SK-N-DZ (cell line): ENCODE results near the gene HOXA9.

Experiments
- DNase-seq: peaks from one replicate; pipeline ENCODE4 v3.0.0-alpha.2; 2015; ENCODE audit warnings: low spot score

Gene HOXA9

DNA sequence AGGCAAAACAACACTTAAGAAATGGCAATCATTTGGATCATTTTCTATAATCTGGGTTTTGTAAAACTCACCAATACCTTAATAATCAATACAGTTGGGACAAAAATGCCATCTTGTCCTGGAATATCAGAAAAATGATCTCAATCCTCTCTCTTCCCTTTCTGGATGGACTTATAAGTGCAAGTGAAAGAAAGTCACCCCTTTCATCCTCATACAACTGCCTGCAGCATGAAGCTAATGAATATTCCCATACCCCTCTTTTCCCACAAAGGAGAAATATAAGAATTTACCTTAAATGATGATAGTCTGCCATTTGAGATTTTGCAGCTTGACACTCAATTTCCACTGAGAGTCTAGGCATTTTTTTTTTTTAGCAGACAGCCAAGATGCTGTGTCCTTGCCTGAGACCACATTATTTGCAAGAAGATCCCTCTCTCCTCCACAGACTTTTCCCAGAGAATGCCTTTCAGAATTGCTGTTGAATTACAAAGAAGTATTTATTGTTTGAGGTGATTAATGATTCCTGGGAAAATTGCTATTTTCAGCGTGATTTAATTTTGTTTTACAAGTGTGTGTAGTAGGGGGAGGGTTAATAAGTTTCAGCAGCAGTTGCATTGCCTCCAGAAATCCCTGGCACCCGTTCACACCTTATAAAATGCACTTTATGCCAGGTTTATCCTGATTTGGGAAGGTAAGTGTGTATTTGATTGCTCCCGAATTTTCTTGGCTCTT lies 38.6 kb downstream of the HOXA9 start:
- no peak for DNase-seq

DNA sequence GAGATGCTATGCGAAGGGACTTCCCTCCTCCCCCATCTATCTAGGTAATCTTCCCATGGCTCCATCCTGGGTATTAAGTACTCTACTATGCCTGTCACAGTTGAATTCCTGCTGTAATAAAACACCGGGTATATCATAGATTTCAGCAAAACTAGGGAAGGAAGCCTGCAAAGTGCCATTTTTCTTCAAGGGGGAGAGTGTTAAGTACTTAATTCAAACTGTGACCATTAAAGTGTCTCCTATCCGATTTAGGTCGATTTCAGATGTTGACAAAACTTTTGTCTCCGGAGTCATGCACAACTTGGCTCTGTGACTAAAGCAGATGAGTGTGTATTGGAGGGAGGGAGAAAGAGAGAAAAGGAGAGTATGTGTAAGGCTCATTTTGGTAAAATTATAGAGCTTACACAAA lies 39.3 kb downstream of the HOXA9 start:
- DNase-seq, result no peak

DNA sequence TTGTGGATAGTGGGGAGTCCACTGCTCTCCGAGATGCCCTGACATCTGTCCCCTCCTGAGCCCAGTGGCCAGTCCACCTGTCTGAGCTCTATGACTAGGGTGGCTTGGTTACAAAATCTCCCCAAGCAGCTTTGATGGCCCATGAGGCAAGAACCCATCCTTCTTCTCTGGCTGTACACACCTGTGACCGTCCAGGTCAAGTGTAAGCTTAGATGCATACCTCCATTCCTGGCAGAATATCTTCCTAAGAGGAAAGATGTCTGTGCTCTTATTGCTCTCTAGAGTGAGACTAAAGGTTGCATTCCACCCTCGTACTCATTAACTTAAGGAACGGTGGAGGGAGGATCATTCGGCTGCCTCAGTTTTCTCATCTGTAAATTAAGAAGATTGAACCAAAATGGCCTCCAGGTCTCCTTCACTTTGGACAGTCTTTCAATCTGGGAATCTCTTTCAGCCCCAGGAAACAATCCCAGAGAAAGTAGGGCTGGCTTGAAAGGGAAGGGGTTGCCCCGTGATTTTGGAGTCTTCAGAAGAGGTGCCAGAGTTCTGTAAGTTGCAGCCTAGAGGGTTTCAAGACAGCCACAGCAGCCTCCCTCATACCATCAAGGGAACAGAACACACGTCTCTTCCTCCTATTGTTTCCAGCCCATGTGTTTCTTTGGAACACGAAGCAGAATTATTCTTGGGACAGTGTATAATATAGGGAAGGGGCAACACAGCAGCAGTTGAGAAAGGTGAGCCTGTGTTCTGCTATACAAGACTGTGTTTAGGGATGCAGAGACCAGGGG lies 40.2 kb downstream of the HOXA9 start:
- no peak for DNase-seq

DNA sequence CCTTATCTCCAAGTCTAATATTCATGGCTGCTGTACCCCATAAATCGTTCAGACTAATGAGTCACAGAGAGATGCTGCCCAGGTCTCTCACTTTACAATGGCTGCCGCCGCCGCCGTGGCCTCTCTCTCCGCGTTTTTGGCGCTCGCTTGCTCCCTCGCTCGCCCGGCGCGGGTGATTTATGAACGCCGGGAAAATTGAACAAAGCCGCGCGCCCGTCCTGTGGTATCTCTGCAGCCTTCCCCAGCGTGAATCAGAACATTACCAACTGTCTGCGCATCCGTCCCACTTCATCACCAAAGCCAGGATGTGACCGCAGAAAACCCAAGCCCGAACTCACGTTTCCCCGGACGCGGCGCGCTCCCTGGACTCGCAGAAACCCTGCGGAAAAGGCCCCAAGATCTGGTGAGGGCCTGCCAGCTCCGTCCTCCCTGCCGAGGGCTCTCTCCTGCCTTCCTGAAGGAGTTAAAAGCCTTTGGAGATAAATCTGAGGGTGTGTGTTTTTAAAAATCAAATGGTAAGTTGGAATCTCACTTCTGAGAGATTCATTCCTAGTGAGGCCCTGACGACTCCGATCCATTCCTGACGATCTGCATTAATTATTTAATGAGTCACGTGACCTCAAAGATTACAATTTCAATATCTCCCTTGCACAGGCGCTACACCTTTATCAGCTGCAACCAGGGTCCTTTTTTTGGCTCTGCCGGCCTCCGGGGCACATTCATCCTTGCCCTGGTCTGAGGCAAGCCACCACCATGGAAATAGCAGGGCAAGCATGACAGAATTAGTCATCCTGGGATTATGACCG lies 41.0 kb downstream of the HOXA9 start:
- no peak for DNase-seq

DNA sequence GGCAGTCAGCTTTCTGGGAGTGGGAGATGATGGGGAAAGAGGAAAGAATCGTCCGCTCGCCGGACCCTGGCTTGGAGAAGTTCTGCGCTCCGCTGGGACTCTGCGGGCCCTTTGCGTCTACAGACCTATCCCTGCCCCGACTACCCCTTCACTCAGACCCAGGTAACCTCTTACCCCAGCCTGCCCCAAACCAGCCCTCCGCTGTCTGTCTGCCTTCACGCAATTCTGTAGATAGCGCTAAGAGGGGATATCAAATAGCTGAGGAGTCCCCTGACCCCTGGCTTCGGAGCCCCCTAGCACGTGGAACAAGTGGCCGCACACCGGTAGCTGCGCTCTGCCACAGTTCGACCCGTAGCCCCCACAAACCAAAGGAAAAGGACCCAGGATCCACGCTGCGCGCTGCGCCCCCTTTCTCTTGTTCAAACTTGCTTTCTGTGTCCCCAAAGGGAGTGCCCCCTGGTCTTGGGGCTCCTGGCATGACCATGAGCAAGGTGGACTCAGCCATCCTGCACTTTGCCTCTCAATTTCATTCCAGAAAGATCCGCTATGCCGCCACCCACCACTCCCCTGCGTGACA lies 41.8 kb downstream of the HOXA9 start:
- DNase-seq, result no peak

DNA sequence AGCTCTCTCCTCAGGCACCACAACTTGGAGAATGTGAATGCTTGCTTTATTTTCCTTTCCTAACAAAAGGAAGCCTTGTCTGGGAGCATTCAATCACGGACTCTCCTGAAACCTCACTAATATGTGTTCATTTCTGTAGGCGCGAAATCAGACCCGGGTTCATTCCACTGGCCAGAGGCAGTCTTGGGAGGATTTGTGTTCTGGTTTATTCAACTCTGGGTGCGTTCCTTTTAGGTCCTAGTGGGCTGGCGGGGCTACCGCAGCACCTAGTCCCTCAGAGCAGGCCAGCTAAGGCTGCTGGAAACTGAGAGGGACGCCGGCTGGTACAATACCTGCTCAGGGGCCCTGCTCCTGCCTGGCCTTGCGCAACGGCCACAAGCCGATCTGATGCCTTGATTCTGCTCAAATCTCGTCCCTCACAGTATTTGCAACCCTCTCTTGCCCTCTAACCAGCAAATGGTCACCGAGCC lies 42.3 kb downstream of the HOXA9 start:
- DNase-seq, result no peak

DNA sequence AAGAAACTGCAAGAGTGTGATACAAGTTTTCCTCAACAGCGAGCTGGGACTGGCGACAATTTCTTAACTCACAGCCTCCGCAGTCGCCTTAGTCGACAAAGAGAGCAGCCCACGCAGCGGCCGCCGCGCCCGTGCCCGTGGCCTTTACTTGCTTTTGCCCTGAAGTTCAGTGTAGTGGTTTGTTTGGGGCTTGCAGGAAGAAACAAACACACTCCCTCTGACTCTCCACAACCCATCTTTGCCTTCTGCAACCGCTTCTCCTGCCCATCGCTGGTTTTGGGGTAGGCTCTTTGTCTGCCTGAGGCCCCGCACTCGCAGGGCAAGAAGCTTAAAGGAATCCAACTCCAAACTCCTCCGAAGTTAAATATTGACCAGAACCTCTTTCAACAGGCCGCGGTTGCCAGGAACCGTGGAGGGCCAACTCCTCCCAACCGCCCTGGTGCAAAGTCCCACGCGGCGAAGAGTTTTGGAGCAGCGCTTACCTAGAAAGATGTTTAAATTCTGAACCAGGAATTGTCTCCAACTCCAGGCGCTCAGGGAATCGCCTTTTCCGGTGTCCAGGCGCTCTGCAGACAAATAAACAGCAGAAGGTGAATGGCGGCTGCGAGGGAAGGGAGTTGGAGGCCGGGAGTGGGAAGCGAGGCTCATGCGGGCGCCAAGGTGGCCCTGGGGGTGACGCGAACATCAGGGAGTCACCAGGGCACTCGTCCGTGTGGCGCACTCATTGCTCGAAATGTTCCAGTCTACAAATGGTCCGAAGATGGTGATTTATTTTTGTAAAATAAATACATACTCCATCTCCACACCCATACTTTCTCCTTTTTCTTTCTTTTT lies 43.0 kb downstream of the HOXA9 start:
- no peak for DNase-seq

DNA sequence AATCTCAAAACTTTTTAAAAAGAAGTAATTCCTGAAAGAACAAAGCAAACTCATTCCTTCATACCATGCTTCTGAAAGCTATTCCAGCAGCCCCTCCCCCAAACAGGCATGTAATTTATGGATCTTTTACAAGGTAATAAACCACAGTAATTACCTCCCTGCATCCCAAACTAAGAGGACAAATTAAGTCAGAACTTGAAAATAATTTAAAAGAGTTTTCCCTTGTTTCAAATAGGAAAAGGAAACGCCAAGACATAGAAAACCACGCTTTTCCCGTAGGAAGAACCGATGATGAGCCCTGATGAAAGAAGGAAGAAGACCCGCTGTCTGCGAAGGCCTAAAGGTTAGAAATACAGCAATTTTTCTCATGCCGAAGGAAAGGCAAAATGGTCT lies 43.7 kb downstream of the HOXA9 start:
- DNase-seq, result no peak

DNA sequence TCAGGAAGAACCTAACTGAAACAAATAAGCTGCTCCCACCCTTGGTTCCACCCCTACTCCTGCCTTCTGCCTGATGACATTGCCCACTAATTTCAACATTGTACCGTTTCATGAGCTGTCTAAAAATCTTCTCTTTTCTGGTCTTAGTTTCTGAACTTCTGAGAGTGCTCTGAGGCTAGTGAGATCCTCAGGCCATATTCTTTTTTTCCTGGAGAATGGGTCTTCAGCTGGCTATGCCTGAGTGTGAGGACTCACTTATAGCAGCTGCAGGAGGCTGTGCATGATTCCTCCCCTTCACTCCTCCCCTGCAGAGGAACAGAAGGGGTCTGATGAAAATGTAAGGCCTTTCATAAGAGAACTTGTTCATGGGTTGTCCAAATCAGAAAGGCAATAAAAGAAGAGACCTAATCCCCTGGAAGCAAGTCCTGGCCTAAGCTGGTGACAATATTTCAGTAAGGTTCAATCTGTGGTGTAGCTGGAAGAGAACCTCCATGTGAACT lies 45.9 kb downstream of the HOXA9 start:
- no peak for DNase-seq

DNA sequence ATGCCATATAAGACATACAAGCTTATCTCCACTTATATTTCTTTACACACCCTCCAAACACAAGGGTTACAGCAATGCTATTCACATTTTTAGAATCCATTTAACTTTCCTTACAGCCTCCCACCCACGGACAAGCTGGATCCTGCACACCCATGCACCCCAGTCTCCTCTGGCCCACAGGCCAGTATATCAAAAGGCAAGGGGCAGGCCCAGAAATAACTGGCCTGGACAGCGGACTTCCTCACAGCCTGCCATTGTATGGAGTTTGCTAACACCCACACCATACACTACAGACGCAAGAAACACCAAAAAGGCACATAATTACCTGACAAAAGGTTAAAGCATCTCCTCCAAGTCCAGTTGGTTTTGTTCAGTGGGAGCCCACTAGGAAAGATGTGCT lies 46.8 kb downstream of the HOXA9 start:
- DNase-seq, result no peak

DNA sequence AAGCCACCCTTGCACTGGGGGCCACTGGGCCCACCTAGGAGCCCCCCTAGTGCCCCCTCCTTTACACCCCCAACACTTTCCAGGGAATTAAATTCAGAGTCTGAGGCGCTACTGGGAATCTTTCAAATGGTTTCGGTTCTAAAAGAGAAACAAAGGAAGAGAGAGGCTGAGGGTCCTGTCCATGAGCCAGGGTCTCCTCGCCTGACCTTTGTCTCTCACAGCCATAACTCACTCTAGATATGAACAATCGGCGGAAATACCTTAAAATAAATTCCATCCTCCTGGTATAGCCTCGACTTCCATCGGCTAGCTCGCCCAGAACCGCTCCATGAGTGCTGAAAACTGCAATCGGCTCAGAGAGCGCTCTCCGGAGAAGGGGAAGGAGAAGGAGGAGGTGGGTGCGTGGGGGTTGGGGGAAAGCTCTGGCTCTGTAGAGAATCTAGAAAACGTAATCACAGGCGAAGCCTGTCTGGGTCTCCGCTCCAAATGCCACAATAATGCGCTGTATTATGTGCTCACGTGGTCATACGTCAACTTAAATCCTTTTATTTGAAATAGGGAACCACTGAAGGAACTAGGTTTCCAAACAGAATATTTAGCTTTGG lies 47.3 kb downstream of the HOXA9 start:
- no peak for DNase-seq

DNA sequence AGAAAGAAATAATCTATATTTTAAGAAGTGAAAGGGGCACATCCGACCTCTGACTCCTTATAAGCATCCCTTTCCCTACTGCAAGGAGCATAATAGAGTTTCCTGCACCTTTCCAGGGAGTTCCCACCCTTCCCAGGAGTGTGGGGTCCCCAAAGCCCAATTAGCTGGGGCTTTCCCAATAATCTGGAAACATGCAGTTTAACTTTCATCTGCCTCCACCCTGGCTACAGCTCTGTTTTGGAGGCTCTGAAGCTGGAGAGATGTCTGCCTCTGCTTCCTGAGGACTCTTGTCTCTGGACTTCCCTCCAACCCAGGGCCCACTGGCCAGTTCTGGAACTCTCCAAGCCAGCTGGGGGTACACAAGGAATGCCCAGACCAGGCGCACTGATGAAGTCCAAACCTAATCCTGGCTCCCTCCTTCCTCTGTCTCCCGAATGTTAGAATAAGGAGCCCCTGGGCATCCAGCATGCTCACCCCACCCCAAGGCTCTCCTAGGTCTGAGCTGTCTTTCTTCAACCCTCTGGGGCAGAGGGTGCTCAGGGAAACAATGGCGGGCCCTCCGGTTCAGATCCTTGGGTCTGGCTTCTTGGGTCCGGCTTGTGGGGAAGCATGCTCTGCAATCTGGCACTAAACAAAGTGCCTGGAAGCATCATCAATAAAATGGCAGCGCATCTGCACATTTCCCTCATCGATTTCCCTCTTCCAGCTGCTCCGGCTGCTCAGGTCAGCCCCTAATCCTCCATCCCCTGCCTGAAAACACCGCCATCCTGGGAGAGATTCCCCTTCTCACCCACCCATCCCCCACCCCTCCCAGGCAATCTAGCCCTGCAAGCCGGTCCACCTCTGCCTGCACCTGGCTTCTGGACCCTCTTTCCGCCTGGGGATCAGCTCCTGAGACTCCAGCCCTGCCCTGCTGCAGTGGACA lies 48.1 kb downstream of the HOXA9 start:
- no peak for DNase-seq

DNA sequence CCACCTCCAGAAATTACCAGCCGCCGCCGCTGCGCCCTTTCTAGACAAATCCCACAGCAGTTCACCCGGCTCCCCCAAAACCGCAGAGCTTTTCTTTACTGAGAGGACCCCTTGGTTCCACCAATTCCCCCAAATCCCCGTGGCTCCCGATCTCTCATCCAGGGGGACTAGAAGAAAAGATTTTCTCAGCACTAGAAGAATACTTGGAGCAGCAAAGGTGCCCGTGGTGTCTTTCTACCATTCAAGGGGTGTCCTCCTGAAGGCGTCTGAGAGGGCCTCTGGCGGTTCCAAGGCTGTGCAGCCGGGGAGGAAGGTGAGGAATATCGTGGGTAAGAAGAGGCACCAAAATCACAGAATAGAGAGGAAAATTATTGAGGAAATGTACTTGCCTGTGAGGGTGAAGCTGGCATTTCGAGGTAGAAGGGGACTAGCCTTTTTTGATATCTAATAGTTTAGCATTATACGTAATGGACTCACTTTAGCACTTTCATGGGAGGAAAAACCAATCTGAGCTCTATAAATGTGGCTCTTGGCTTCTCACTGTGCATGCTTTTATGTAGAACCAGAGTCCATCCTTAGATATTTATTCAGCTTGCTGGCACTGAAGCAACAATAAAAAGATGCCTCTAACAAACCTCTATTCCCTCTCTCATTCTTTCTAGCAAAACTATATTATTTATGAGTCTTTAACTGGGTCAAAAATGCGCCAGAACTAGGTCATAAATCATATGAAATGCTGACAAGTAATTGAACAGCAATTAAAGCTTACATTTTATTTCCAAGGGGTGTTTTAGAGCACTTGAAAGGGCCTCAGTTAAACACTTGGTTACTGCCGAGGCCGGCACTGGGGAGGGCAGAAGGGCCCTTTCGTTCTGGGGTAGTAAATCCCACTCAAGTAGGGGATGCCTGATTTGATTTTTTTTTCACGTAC lies 49.0 kb downstream of the HOXA9 start:
- DNase-seq, result no peak

DNA sequence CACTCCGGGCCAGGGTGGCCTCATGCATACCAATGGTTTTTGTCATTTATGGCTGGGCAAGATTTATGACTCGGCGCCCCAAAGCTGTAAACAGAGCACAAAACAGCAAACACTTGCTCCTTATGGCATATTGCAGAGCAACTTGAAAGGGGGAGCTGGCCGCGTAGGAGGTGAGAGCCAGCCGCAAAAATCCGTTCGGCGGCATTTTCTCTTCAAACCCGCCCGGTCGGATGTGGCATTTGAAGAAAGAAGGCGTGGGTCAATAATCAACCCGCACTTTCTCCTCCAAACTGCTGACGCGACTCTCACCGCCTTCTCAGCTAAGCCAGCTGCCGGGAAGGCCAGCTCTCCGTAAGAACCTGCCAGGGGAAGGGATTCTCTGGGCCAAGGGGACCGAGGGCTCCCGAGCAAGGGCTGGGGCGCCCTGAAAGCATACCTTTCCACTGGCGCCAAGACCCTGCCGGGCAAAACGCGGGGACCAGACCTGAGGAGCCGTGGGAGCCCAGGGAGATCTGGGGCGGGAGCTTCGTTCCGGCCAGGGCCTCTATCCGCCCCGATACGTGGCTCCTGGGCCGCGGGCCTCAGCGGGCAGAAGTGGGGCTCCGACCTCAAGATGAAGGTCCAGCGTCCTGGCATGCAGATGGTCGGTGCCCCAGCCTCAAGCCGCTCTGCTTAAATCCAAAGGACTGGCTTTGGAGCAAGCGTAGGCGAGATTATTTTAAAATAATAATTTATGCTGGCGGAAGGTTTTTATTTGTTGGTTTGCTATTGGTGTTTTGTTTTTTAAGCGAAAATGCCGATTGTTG lies 49.9 kb downstream of the HOXA9 start:
- DNase-seq, result no peak

DNA sequence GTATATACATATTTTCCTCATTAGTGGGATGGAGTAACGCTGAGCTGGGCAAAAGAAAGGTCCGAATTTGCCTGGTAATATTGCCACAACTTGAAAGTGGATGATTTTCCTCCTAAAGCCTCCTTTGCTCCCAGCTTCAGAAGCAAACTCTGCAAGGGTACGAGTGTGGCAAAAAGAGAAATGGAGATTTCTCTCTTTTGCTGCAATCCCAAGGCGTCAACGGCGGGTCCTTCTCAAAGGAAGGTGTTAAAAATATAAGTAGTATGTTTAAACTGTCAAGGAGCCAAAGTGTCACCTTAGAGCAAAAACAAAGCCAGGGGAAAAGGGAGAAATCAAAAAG lies 50.5 kb downstream of the HOXA9 start:
- DNase-seq, result no peak

DNA sequence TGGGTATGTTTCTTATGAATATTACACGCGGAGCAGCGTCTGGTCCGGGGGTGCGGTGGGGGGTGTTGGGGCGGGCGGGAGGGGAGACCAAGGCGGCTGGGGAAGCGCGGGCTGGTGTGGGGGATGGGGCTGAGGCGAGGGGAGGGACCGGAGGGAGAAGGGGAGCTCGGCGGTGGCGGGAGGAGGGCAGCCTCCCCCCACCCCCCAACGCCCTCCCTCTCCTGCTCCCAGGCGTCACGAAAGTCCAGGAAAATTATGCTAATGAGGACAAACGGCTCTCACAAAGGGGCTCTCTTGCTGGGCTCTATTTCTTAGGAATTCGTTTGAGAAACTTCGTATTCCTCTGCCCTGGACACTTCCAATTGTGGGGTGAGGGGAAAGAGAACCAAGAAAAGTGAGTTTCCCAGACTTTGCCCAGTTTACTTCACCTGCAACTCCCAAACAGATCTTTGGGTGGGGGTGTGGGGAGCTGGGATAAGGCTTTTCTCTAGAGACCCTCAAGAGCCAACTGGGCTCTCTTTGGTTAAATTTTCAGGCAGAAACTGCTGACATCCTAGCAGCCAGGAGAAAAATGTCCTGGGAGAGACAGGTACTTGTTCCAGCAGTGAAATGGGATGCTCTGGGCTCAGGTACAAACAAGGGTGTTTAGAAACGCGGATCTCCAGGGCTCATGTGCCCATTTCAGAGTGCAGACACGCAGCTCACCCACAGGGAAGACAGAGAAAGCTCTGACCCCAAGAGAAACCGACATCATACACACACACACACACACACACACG lies 51.2 kb downstream of the HOXA9 start:
- no peak for DNase-seq
